Activated CD4-positive, CD25-positive, alpha-beta regulatory T cell treated with anti-CD3 and anti-CD28 coated beads, Interleukin-2, amount 50 U/mL, for 24 hours (primary cell): ENCODE data around the gene CACNB4.
"Not testable (repeated sequence)": the region's sequence is repeated elsewhere in the genome, so short reads cannot be mapped to it uniquely, and the experiment has no call there.

Experiments used
- ATAC-seq, 2 donors: fragments of 150-1000 bp; cut with Tn5 transposase; one replicate each; pipeline ENCODE4 v1.10.0; 2021; ENCODE audit warnings: mild to moderate bottlenecking in 1 of 2, moderate library complexity in 1 of 2

Gene CACNB4

GRCh38 chr2:151810489-151810888 lies 288.4 kb downstream of the CACNB4 start:
- no peak for ATAC-seq

GRCh38 chr2:151809073-151809383 lies 289.8 kb downstream of the CACNB4 start:
- ATAC-seq: no peak

GRCh38 chr2:151808258-151809072 lies 290.4 kb downstream of the CACNB4 start:
- peak in 1 of 2 donors; percentile 38 for ATAC-seq

GRCh38 chr2:151805961-151806360 lies 292.9 kb downstream of the CACNB4 start:
- no peak for ATAC-seq

GRCh38 chr2:151805343-151805742 lies 293.5 kb downstream of the CACNB4 start:
- ATAC-seq: no peak

GRCh38 chr2:151803811-151804210 lies 295.0 kb downstream of the CACNB4 start:
- no peak for ATAC-seq

GRCh38 chr2:151802315-151802714 lies 296.5 kb downstream of the CACNB4 start:
- no peak for ATAC-seq

GRCh38 chr2:151799886-151800292 lies 299.0 kb downstream of the CACNB4 start:
- ATAC-seq: no peak

- no peak for ATAC-seq
Measured at GRCh38 chr2:151796774-151797173, 302.1 kb downstream of the CACNB4 start.

GRCh38 chr2:151795646-151796240 lies 303.1 kb downstream of the CACNB4 start:
- no peak for ATAC-seq

GRCh38 chr2:151794422-151794821 lies 304.4 kb downstream of the CACNB4 start:
- not testable (repeated sequence) for ATAC-seq

- ATAC-seq: no peak
Measured at GRCh38 chr2:151793123-151793522, 305.7 kb downstream of the CACNB4 start.

- ATAC-seq: no peak
Measured at GRCh38 chr2:151792589-151792988, 306.3 kb downstream of the CACNB4 start.

- ATAC-seq: no peak
Measured at GRCh38 chr2:151791545-151791944, 307.3 kb downstream of the CACNB4 start.

GRCh38 chr2:151790689-151791088 lies 308.2 kb downstream of the CACNB4 start:
- ATAC-seq: no peak

- ATAC-seq: no peak
Measured at GRCh38 chr2:151789055-151789834, 309.6 kb downstream of the CACNB4 start.

- ATAC-seq: no peak
Measured at GRCh38 chr2:151786483-151786882, 312.4 kb downstream of the CACNB4 start.

GRCh38 chr2:151786077-151786476 lies 312.8 kb downstream of the CACNB4 start:
- no peak for ATAC-seq

- no peak for ATAC-seq
Measured at GRCh38 chr2:151783133-151783520, 315.7 kb downstream of the CACNB4 start.
